OCI-M2 (cell line): ENCODE results near the gene PDE11A.

Experiments used
- DNase-seq: peaks from one replicate; lab custom pipeline; 2025; ENCODE audit not compliant: unreplicated experiment; lab: John Stamatoyannopoulos, UW

PDE11A gene

GRCh38 chr2:177929662-177930522 is 142.7 kb downstream of the PDE11A start:
- DNase-seq: no peak

- no peak for DNase-seq
These were observed 149.3 kb downstream of the PDE11A start for GRCh38 chr2:177923323-177923722.

- DNase-seq: no peak
These were observed 150.9 kb downstream of the PDE11A start for GRCh38 chr2:177921726-177922125.

GRCh38 chr2:177917169-177917568 is 155.4 kb downstream of the PDE11A start:
- no peak for DNase-seq

- no peak for DNase-seq
These were observed 156.2 kb downstream of the PDE11A start for GRCh38 chr2:177916342-177916741.

GRCh38 chr2:177914247-177914646 is 158.3 kb downstream of the PDE11A start:
- no peak for DNase-seq

GRCh38 chr2:177909962-177910361 is 162.6 kb downstream of the PDE11A start:
- DNase-seq: no peak

- no peak for DNase-seq
These were observed 163.8 kb downstream of the PDE11A start for GRCh38 chr2:177908824-177909223.

- DNase-seq: no peak
These were observed 164.4 kb downstream of the PDE11A start for GRCh38 chr2:177908182-177908581.

GRCh38 chr2:177906041-177906718 is 166.4 kb downstream of the PDE11A start:
- no peak for DNase-seq

- no peak for DNase-seq
These were observed 166.9 kb downstream of the PDE11A start for GRCh38 chr2:177905640-177906039.

GRCh38 chr2:177902395-177903163 is 170.0 kb downstream of the PDE11A start:
- DNase-seq: no peak

GRCh38 chr2:177900082-177900481 is 172.5 kb downstream of the PDE11A start:
- DNase-seq: no peak

GRCh38 chr2:177897278-177897677 is 175.3 kb downstream of the PDE11A start:
- DNase-seq: no peak

GRCh38 chr2:177896587-177896986 is 176.0 kb downstream of the PDE11A start:
- DNase-seq: no peak

GRCh38 chr2:177894546-177894945 is 178.0 kb downstream of the PDE11A start:
- DNase-seq: no peak

- DNase-seq: no peak
These were observed 178.7 kb downstream of the PDE11A start for GRCh38 chr2:177893880-177894279.

GRCh38 chr2:177891533-177891932 is 181.0 kb downstream of the PDE11A start:
- no peak for DNase-seq

- DNase-seq: no peak
These were observed 182.6 kb downstream of the PDE11A start for GRCh38 chr2:177889818-177890460.

GRCh38 chr2:177888581-177888980 is 184.0 kb downstream of the PDE11A start:
- DNase-seq: no peak

- DNase-seq: no peak
These were observed 184.9 kb downstream of the PDE11A start for GRCh38 chr2:177887722-177888121.
